ENCODE data around the gene TAAR8.

TAAR8 gene

DNA sequence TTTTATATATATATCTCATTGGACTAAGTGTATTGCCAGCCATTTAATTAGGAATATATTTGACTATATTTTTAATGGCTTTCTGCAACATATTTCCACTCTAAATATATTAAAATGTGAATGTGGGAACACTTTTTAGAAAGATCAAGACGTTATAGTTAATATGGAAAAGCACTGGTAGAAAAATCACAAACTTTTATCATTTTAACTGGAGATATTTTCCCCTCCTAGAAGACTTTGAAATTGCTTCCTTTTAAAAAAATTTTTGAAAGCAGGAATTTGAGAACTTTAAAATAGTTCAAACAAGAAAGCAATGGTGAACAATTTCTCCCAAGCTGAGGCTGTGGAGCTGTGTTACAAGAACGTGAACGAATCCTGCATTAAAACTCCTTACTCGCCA is 14.5 kb upstream of the TAAR8 start, which contains the start of gene TAAR9:
TSS of gene TAAR9 (plus strand) at position 301 of the 400 bp plus-strand sequence. CDS start at position 314, 13 bp downstream.
- TF ChIP-seq NFIC (IDR thresholded peaks at IDR 0.05) (no peak), FOXM1 (IDR thresholded peaks at IDR 0.05; ENCODE audit: borderline replicate concordance, low read depth) (no peak), EP300 (IDR thresholded peaks at IDR 0.05; ENCODE audit: borderline replicate concordance) (no peak)

DNA sequence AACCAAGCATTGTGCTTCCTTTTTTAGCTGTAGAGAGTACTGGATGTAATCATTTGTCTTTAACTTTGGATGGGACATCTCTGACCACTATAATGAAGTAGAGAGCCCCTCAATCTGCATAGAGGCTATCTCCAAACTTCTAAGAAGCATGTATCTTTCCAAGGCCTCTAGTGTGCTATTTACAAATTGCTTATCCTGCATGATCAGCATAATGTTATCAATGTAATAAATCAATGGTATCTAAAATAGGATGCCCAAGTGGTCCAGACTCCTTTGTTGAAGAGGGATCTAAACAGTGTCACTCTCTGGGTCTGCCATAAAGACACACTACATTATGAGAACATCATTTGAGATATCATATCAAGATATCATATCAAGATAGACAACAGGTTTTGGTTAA is 7.6 kb upstream of the TAAR8 start:
- TF ChIP-seq, protein P1, sequence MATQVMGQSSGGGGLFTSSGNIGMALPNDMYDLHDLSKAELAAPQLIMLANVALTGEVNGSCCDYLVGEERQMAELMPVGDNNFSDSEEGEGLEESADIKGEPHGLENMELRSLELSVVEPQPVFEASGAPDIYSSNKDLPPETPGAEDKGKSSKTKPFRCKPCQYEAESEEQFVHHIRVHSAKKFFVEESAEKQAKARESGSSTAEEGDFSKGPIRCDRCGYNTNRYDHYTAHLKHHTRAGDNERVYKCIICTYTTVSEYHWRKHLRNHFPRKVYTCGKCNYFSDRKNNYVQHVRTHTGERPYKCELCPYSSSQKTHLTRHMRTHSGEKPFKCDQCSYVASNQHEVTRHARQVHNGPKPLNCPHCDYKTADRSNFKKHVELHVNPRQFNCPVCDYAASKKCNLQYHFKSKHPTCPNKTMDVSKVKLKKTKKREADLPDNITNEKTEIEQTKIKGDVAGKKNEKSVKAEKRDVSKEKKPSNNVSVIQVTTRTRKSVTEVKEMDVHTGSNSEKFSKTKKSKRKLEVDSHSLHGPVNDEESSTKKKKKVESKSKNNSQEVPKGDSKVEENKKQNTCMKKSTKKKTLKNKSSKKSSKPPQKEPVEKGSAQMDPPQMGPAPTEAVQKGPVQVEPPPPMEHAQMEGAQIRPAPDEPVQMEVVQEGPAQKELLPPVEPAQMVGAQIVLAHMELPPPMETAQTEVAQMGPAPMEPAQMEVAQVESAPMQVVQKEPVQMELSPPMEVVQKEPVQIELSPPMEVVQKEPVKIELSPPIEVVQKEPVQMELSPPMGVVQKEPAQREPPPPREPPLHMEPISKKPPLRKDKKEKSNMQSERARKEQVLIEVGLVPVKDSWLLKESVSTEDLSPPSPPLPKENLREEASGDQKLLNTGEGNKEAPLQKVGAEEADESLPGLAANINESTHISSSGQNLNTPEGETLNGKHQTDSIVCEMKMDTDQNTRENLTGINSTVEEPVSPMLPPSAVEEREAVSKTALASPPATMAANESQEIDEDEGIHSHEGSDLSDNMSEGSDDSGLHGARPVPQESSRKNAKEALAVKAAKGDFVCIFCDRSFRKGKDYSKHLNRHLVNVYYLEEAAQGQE (IDR thresholded peaks at IDR 0.05; ENCODE audit: low read depth): no peak
- TF ChIP-seq YY1 (IDR thresholded peaks at IDR 0.05; ENCODE audit: low read depth): no peak
- no peak for TF ChIP-seq EP300 (IDR thresholded peaks at IDR 0.05; ENCODE audit: borderline replicate concordance)
- no peak for TF ChIP-seq USF1 (IDR thresholded peaks at IDR 0.05)
- TF ChIP-seq EGR1 (IDR thresholded peaks at IDR 0.05): no peak

DNA sequence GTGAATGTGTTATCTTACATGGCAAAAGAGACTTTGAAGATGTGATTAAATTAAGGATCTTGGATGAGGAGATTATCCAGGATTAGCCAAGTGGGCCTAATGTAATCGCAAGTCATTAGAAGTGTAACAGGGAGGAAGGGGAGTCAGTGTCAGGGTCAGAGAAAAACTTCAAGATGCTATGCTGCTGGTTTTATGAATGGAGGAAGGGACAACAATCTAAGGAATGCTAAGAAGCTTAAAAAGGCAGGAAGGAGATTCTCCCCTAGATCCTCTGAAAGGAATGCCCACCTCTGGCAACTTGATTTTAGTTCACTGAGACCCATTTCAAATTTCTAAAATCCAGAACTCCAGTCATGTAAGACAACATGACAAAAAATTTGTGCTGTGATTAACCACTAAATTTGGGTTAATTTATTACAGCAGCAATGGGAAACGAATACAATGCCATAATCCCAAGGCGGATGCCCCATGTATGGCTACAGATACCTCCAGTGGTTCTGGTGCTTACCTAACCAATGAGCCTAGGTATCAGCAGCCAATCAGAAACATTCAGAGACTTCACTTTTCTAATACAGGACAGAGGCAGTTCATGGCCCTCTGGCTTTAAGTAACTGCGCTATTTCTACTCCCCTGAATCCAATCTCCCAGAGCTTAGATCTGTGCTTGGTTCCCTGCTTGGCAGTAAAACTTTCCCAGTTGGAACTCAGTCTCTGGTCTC is 3.6 kb upstream of the TAAR8 start:
- TF ChIP-seq RAD21 (IDR thresholded peaks at IDR 0.05; ENCODE audit: low read depth): no peak
- TF ChIP-seq, protein P2, sequence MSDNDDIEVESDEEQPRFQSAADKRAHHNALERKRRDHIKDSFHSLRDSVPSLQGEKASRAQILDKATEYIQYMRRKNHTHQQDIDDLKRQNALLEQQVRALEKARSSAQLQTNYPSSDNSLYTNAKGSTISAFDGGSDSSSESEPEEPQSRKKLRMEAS (IDR thresholded peaks at IDR 0.05): no peak
- no peak for TF ChIP-seq YY1 (IDR thresholded peaks at IDR 0.05; ENCODE audit: low read depth)
- TF ChIP-seq NFIC (IDR thresholded peaks at IDR 0.05): no peak
- TF ChIP-seq, protein P1 (IDR thresholded peaks at IDR 0.05; ENCODE audit: low read depth): no peak
- no peak for TF ChIP-seq ZBTB7A (IDR thresholded peaks at IDR 0.05; ENCODE audit: low read depth)
- no peak for TF ChIP-seq CREB1 (IDR thresholded peaks at IDR 0.05; ENCODE audit: low read depth)
- TF ChIP-seq USF1 (IDR thresholded peaks at IDR 0.05): no peak
- no peak for TF ChIP-seq EGR1 (IDR thresholded peaks at IDR 0.05)
- no peak for TF ChIP-seq EP300 (IDR thresholded peaks at IDR 0.05; ENCODE audit: borderline replicate concordance)
- no peak for TF ChIP-seq FOXM1 (IDR thresholded peaks at IDR 0.05; ENCODE audit: borderline replicate concordance, low read depth)
- TF ChIP-seq TCF12 (IDR thresholded peaks at IDR 0.05; ENCODE audit: low read depth): no peak
- TF ChIP-seq CEBPB (IDR thresholded peaks at IDR 0.05): no peak
- TF ChIP-seq TAF1 (IDR thresholded peaks at IDR 0.05; ENCODE audit: low read depth): no peak
- no peak for TF ChIP-seq TEAD4 (IDR thresholded peaks at IDR 0.05)

DNA sequence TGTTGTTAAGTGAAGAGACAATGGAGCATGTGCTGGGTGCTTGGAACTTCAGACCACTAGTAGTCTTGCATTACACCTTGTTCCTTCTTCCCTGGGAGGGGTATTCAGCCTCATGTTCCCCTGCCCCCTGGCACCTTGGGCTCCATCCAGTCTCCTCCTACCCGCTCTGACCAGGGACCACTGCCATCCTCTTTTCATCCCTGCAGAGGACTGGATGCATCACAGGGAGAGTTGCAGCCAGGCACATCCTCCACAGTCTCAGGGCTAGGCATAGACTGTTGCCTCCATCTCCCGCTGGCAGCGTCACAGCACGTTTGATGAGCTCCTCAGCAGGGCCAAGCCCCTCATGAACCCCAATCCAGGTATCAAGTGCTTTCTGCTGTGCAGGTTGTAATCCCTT is 1.3 kb upstream of the TAAR8 start:
- TF ChIP-seq NFIC (IDR thresholded peaks at IDR 0.05) (no peak), TCF12 (IDR thresholded peaks at IDR 0.05; ENCODE audit: low read depth) (no peak), YY1 (IDR thresholded peaks at IDR 0.05; ENCODE audit: low read depth) (no peak), USF1 (IDR thresholded peaks at IDR 0.05) (no peak), CEBPB (IDR thresholded peaks at IDR 0.05) (no peak), CREB1 (IDR thresholded peaks at IDR 0.05; ENCODE audit: low read depth) (no peak), TAF1 (IDR thresholded peaks at IDR 0.05; ENCODE audit: low read depth) (no peak)

GRCh38 chr6:132566404-132566803 is 13.9 kb downstream of the TAAR8 start:
- TF ChIP-seq EP300 (IDR thresholded peaks at IDR 0.05; ENCODE audit: borderline replicate concordance): no peak
- no peak for TF ChIP-seq CREB1 (IDR thresholded peaks at IDR 0.05; ENCODE audit: low read depth)
- TF ChIP-seq EGR1 (IDR thresholded peaks at IDR 0.05): no peak
- no peak for TF ChIP-seq FOXM1 (IDR thresholded peaks at IDR 0.05; ENCODE audit: borderline replicate concordance, low read depth)
- TF ChIP-seq, protein P1 (IDR thresholded peaks at IDR 0.05; ENCODE audit: low read depth): no peak
- TF ChIP-seq, protein P2 (IDR thresholded peaks at IDR 0.05): no peak
- no peak for TF ChIP-seq NFIC (IDR thresholded peaks at IDR 0.05)
- no peak for TF ChIP-seq ZBTB7A (IDR thresholded peaks at IDR 0.05; ENCODE audit: low read depth)
- no peak for TF ChIP-seq TEAD4 (IDR thresholded peaks at IDR 0.05)
- no peak for TF ChIP-seq YY1 (IDR thresholded peaks at IDR 0.05; ENCODE audit: low read depth)
- no peak for TF ChIP-seq CEBPB (IDR thresholded peaks at IDR 0.05)
- no peak for TF ChIP-seq TCF12 (IDR thresholded peaks at IDR 0.05; ENCODE audit: low read depth)
- no peak for TF ChIP-seq USF1 (IDR thresholded peaks at IDR 0.05)
- no peak for TF ChIP-seq TAF1 (IDR thresholded peaks at IDR 0.05; ENCODE audit: low read depth)
- no peak for TF ChIP-seq RAD21 (IDR thresholded peaks at IDR 0.05; ENCODE audit: low read depth)
